Transverse colon (tissue), 3 donors: Measurements from ENCODE around the gene FLT1.

Source experiments
- CTCF ChIP-seq, 5 experiments: fragments of 200-600 bp in 3 of 5; fragments of 450-650 bp in 2 of 5; sonication (generic) in 3 of 5; IDR thresholded peaks; 1 replicate in 2 of 5; 2 replicates in 3 of 5; pipeline ENCODE4 v1.5.1; 2016 to 2017; ENCODE audit warnings: antibody characterized with exemption in 5 of 5, inconsistent platforms in 3 of 5, mild to moderate bottlenecking in 2 of 5, moderate library complexity in 1 of 5
- EP300 ChIP-seq: sonication (generic); formaldehyde crosslinking; IDR thresholded peaks from one replicate; pipeline ENCODE4 v1.6.1; 2017; ENCODE audit warnings: antibody characterized with exemption, low read depth
- POLR2A ChIP-seq: fragments of 450-650 bp; IDR thresholded peaks from one replicate; pipeline ENCODE4 v1.6.1; 2016; ENCODE audit warnings: antibody characterized with exemption, mild to moderate bottlenecking, moderate library complexity

GRCh38 chr13:28544026-28544425 is 49.1 kb upstream of the FLT1 start:
- TF ChIP-seq CTCF (IDR thresholded peaks at IDR 0.05) (no peak), POLR2A (no peak), EP300 (no peak)
